Fibroblast of lung (primary cell): ENCODE data around the gene ADGRB3.

Experiments
- EZH2 ChIP-seq: IDR thresholded peaks from 2 replicates; pipeline ENCODE4 v1.5.1; 2012; ENCODE audit warnings: low read length, control low read depth, mild to moderate bottlenecking; ENCODE audit errors: missing control alignments
- TF ChIP-seq, protein P1 (sequence below), 2 donors: IDR thresholded peaks in 1 of 2; conservative IDR thresholded peaks in 1 of 2; 1 replicate in 1 of 2; 2 replicates in 1 of 2; pipeline ENCODE4 v1.5.1; 2011 to 2012; ENCODE audit warnings: low read length in 2 of 2, control low read depth in 1 of 2, inconsistent platforms in 1 of 2, low read depth in 1 of 2, mild to moderate bottlenecking in 1 of 2

- TF ChIP-seq, protein P1, sequence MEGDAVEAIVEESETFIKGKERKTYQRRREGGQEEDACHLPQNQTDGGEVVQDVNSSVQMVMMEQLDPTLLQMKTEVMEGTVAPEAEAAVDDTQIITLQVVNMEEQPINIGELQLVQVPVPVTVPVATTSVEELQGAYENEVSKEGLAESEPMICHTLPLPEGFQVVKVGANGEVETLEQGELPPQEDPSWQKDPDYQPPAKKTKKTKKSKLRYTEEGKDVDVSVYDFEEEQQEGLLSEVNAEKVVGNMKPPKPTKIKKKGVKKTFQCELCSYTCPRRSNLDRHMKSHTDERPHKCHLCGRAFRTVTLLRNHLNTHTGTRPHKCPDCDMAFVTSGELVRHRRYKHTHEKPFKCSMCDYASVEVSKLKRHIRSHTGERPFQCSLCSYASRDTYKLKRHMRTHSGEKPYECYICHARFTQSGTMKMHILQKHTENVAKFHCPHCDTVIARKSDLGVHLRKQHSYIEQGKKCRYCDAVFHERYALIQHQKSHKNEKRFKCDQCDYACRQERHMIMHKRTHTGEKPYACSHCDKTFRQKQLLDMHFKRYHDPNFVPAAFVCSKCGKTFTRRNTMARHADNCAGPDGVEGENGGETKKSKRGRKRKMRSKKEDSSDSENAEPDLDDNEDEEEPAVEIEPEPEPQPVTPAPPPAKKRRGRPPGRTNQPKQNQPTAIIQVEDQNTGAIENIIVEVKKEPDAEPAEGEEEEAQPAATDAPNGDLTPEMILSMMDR (conservative IDR thresholded peaks at IDR 0.05 in 1 of 2, IDR thresholded peaks at IDR 0.05 in 1 of 2; ENCODE audit: low read depth in 1 of 2, low read length in 2 of 2) = no peak
- no peak for TF ChIP-seq EZH2
Observed at GRCh38 chr6:69063401-69063800, 428.3 kb downstream of the ADGRB3 start.
